Liver (tissue), 9 donors: Measurements from ENCODE around the gene STK32C. TPM values are rescaled to one million over a fixed set of nuclear protein-coding genes. Genes with fewer than 3 reads are reported as not detected.

ENCODE experiments used
- DNase-seq: peaks from one replicate; pipeline ENCODE4 v3.0.0-alpha.2; 2017; ENCODE audit warnings: low spot score
- H3K27ac ChIP-seq, 2 donors: one replicate each; pipeline ENCODE4 v1.7.0; 2013; ENCODE audit warnings: inconsistent platforms in 2 of 2, low read length in 2 of 2, control low read depth in 1 of 2, low read depth in 1 of 2, mild to moderate bottlenecking in 1 of 2
- H3K27me3 ChIP-seq, 4 donors: one replicate each; pipeline versions ENCODE4 v1.6.1 to v1.7.0; 2013; ENCODE audit warnings: low read length in 3 of 4, inconsistent platforms in 1 of 4, mild to moderate bottlenecking in 1 of 4, moderate library complexity in 1 of 4; ENCODE audit not compliant: control insufficient read depth in 4 of 4, insufficient read depth in 4 of 4
- H3K36me3 ChIP-seq, 4 donors: one replicate each; pipeline versions ENCODE4 v1.6.1 to v1.7.0; 2013; ENCODE audit warnings: low read length in 3 of 4, mild to moderate bottlenecking in 3 of 4, low read depth in 1 of 4, moderate library complexity in 1 of 4; ENCODE audit not compliant: control insufficient read depth in 4 of 4, insufficient read depth in 3 of 4
- H3K4me1 ChIP-seq, 4 donors: one replicate each; pipeline versions ENCODE4 v1.6.1 to v1.7.0; 2013; ENCODE audit warnings: low read length in 3 of 4, mild to moderate bottlenecking in 3 of 4, moderate library complexity in 1 of 4; ENCODE audit not compliant: control insufficient read depth in 4 of 4, insufficient read depth in 4 of 4
- H3K4me3 ChIP-seq, 3 donors: one replicate each; pipeline versions ENCODE4 v1.6.1 to v1.7.0; 2013; ENCODE audit warnings: low read length in 3 of 3, control low read depth in 1 of 3, low read depth in 1 of 3, mild to moderate bottlenecking in 1 of 3
- H3K9ac ChIP-seq, 2 donors: one replicate each; pipeline ENCODE4 v1.7.0; 2013; ENCODE audit warnings: low read length in 2 of 2, mild to moderate bottlenecking in 2 of 2, moderate library complexity in 2 of 2, control low read depth in 1 of 2, low read depth in 1 of 2
- H3K9me3 ChIP-seq, 4 donors: one replicate each; pipeline versions ENCODE4 v1.6.1 to v1.7.0; 2013; ENCODE audit warnings: low read length in 3 of 4; ENCODE audit not compliant: control insufficient read depth in 4 of 4
- EGR1 ChIP-seq, 2 donors: IDR thresholded peaks; 2 replicates each; pipeline ENCODE4 v1.6.1; 2016 to 2018; ENCODE audit warnings: antibody characterized with exemption in 2 of 2, low read depth in 2 of 2
- FOXA1 ChIP-seq: IDR thresholded peaks from 2 replicates; pipeline ENCODE4 v1.6.1; 2016; ENCODE audit warnings: antibody characterized with exemption
- HNF4A ChIP-seq, 2 donors: conservative IDR thresholded peaks; 2 replicates each; pipeline ENCODE4 v1.6.1; 2016; ENCODE audit warnings: antibody characterized with exemption in 2 of 2, mild to moderate bottlenecking in 2 of 2
- HNF4G ChIP-seq: IDR thresholded peaks from 2 replicates; pipeline ENCODE4 v1.6.1; 2016; ENCODE audit warnings: antibody characterized with exemption
- JUND ChIP-seq, 2 donors: IDR thresholded peaks; 2 replicates each; pipeline ENCODE4 v1.6.1; 2016; ENCODE audit warnings: antibody characterized with exemption in 2 of 2
- MAX ChIP-seq: IDR thresholded peaks from 2 replicates; pipeline ENCODE4 v1.6.1; 2016; ENCODE audit warnings: antibody characterized with exemption
- NR2F2 ChIP-seq: IDR thresholded peaks from 2 replicates; pipeline ENCODE4 v1.6.1; 2016; ENCODE audit warnings: antibody characterized with exemption
- RAD21 ChIP-seq, 2 donors: IDR thresholded peaks; 2 replicates each; pipeline ENCODE4 v1.6.1; 2016; ENCODE audit warnings: antibody characterized with exemption in 2 of 2, mild to moderate bottlenecking in 2 of 2
- REST ChIP-seq: IDR thresholded peaks from 2 replicates; pipeline ENCODE4 v1.6.1; 2016; ENCODE audit warnings: antibody characterized with exemption, mild to moderate bottlenecking
- RXRA ChIP-seq, 2 donors: IDR thresholded peaks; 2 replicates each; pipeline ENCODE4 v1.6.1; 2017 to 2018; ENCODE audit warnings: antibody characterized with exemption in 2 of 2, mild to moderate bottlenecking in 1 of 2
- SP1 ChIP-seq: IDR thresholded peaks from 2 replicates; pipeline ENCODE4 v1.6.1; 2018; ENCODE audit warnings: antibody characterized with exemption, mild to moderate bottlenecking
- TAF1 ChIP-seq: conservative IDR thresholded peaks from 2 replicates; pipeline ENCODE4 v1.6.1; 2016; ENCODE audit warnings: antibody characterized with exemption, mild to moderate bottlenecking
- YY1 ChIP-seq: IDR thresholded peaks from 2 replicates; pipeline ENCODE4 v1.6.1; 2016; ENCODE audit warnings: antibody characterized with exemption, mild to moderate bottlenecking
- WGBS: extraction: QIAGEN DNeasy Blood & Tissue Kit; methylation state at CpG from one replicate; pipeline ENCODE4 v1.1.7; 2013; 5-methylcytosine and 5-hydroxymethylcytosine counted together
- polyA plus RNA-seq, 2 donors: library from polyadenylated mRNA; stranded (reverse) in 1 of 2; unstranded in 1 of 2; fragments of 200-250 nt in 1 of 2; fragments of >200 nt in 1 of 2; fragmentation: Nextera tagmentation in 1 of 2; extraction: Ambion mirVana in 1 of 2; gene quantifications; one replicate each; pipeline versions ENCODE4 v1.2.1 to v1.2.3, GENCODE V29; 2013 to 2015
- total RNA-seq, 2 donors: library from RNA; depleted of rRNA; stranded (reverse); fragments of >200 nt; gene quantifications; one replicate each; pipeline ENCODE4 v1.2.3, GENCODE V29; 2014
- TF ChIP-seq, protein P1 (sequence below): IDR thresholded peaks from 2 replicates; pipeline ENCODE4 v1.6.1; 2016; ENCODE audit warnings: antibody characterized with exemption
- TF ChIP-seq, protein P2 (sequence below): fragments of 150-350 bp; IDR thresholded peaks from 2 replicates; pipeline ENCODE4 v1.5.1; 2017; ENCODE audit warnings: improper control_type of control experiment, low read depth, low read length; ENCODE audit not compliant: missing input control
- TF ChIP-seq, protein P3 (sequence below): IDR thresholded peaks from 2 replicates; pipeline ENCODE4 v1.6.1; 2016; ENCODE audit warnings: antibody characterized with exemption
- donor health status: healthy.
- donor health status: healthy.
- donor health status: healthy.
- donor health status: healthy.
- donor health status: healthy.

STK32C gene
- total and polyA plus RNA-seq, 4 donors, result 1.8 to 4.6 (median 2.2) TPM

GRCh38 chr10:132328106-132328505 is 20.4 kb upstream of the STK32C start:
- Histone ChIP-seq H3K4me1 (peaks cover 7 to 19% (median 12%) of the 10 kb centered on the region in 4 donors), H3K36me3 (no peaks in the 10 kb centered on the region), H3K4me3 (no peak overlapping the region), H3K27ac (no peak overlapping the region), H3K27me3 (no peaks in the 10 kb centered on the region), H3K9ac (no peak overlapping the region), H3K9me3 (no peaks in the 10 kb centered on the region)
- no peak for DNase-seq
- WGBS, result 95% methylated on average over 9 of the region's 9 CpGs
- no peak for TF ChIP-seq FOXA1
- TF ChIP-seq SP1, result no peak
- TF ChIP-seq, protein P1, sequence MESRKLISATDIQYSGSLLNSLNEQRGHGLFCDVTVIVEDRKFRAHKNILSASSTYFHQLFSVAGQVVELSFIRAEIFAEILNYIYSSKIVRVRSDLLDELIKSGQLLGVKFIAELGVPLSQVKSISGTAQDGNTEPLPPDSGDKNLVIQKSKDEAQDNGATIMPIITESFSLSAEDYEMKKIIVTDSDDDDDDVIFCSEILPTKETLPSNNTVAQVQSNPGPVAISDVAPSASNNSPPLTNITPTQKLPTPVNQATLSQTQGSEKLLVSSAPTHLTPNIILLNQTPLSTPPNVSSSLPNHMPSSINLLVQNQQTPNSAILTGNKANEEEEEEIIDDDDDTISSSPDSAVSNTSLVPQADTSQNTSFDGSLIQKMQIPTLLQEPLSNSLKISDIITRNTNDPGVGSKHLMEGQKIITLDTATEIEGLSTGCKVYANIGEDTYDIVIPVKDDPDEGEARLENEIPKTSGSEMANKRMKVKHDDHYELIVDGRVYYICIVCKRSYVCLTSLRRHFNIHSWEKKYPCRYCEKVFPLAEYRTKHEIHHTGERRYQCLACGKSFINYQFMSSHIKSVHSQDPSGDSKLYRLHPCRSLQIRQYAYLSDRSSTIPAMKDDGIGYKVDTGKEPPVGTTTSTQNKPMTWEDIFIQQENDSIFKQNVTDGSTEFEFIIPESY, result no peak
- no peak for TF ChIP-seq NR2F2
- TF ChIP-seq, protein P2, sequence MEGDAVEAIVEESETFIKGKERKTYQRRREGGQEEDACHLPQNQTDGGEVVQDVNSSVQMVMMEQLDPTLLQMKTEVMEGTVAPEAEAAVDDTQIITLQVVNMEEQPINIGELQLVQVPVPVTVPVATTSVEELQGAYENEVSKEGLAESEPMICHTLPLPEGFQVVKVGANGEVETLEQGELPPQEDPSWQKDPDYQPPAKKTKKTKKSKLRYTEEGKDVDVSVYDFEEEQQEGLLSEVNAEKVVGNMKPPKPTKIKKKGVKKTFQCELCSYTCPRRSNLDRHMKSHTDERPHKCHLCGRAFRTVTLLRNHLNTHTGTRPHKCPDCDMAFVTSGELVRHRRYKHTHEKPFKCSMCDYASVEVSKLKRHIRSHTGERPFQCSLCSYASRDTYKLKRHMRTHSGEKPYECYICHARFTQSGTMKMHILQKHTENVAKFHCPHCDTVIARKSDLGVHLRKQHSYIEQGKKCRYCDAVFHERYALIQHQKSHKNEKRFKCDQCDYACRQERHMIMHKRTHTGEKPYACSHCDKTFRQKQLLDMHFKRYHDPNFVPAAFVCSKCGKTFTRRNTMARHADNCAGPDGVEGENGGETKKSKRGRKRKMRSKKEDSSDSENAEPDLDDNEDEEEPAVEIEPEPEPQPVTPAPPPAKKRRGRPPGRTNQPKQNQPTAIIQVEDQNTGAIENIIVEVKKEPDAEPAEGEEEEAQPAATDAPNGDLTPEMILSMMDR, result no peak
- TF ChIP-seq TAF1, result no peak
- TF ChIP-seq RAD21 (IDR thresholded peaks at IDR 0.05), result no peak
- TF ChIP-seq HNF4G, result no peak
- no peak for TF ChIP-seq RXRA (IDR thresholded peaks at IDR 0.05)
- TF ChIP-seq REST, result no peak
- TF ChIP-seq MAX, result no peak
- no peak for TF ChIP-seq EGR1 (IDR thresholded peaks at IDR 0.05; ENCODE audit: low read depth in 2 of 2)
- TF ChIP-seq, protein P3, sequence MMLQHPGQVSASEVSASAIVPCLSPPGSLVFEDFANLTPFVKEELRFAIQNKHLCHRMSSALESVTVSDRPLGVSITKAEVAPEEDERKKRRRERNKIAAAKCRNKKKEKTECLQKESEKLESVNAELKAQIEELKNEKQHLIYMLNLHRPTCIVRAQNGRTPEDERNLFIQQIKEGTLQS, result no peak

- H3K27ac ChIP-seq, result no peak overlapping the region
- no peaks in the 10 kb centered on the region for H3K9me3 ChIP-seq
- TF ChIP-seq FOXA1 (no peak), JUND (IDR thresholded peaks at IDR 0.05) (no peak), NR2F2 (no peak), HNF4A (conservative IDR thresholded peaks at IDR 0.05) (no peak), YY1 (no peak), EGR1 (IDR thresholded peaks at IDR 0.05; ENCODE audit: low read depth in 2 of 2) (no peak)
- TF ChIP-seq, protein P2, result no peak
- no peaks in the 10 kb centered on the region for H3K36me3 ChIP-seq
- DNase-seq, result no peak
- 87% methylated on average over 4 of the region's 4 CpGs for WGBS
- H3K4me3 ChIP-seq, result no peak overlapping the region
- no peaks in the 10 kb centered on the region for H3K27me3 ChIP-seq
- H3K9ac ChIP-seq, result no peak overlapping the region
- H3K4me1 ChIP-seq, result peaks cover 2 to 12% (median 7%) of the 10 kb centered on the region in 4 donors
Observed at GRCh38 chr10:132326925-132327324, 19.2 kb upstream of the STK32C start.
